HepG2 (cell line): Measurements from ENCODE around the gene THADA. TPM values are rescaled to one million over a fixed set of nuclear protein-coding genes. Genes with fewer than 3 reads are reported as not detected.

Source experiments
- ATF3 ChIP-seq: sonication (generic); formaldehyde crosslinking; IDR thresholded peaks from 2 replicates; pipeline ENCODE4 v1.4.0; 2020; ENCODE audit warnings: missing genetic modification reagents
- CSRNP1 ChIP-seq: sonication (generic); formaldehyde crosslinking; IDR thresholded peaks from 2 replicates; pipeline ENCODE4 v1.8.1; 2023; ENCODE audit warnings: mild to moderate bottlenecking, missing genetic modification reagents
- FOXC1 ChIP-seq: sonication (generic); formaldehyde crosslinking; IDR thresholded peaks from 2 replicates; pipeline ENCODE4 v1.8.0; 2022; ENCODE audit warnings: mild to moderate bottlenecking, missing genetic modification reagents, borderline replicate concordance
- FOXK2 ChIP-seq: fragments of 450-650 bp; IDR thresholded peaks from 2 replicates; pipeline ENCODE4 v1.6.1; 2016
- HDAC2 ChIP-seq: sonication (generic); formaldehyde crosslinking; IDR thresholded peaks from 2 replicates; pipeline ENCODE4 v1.4.0; 2020; ENCODE audit warnings: missing genetic modification reagents
- HNF4A ChIP-seq: sonication (generic); formaldehyde crosslinking; IDR thresholded peaks from 2 replicates; pipeline ENCODE4 v1.4.0; 2020; ENCODE audit warnings: missing genetic modification reagents
- LCORL ChIP-seq, 2 experiments: fragments of 450-650 bp in 1 of 2; sonication (generic) in 1 of 2; formaldehyde crosslinking in 1 of 2; IDR thresholded peaks; 2 replicates each; pipeline versions ENCODE4 v1.5.0 to v1.6.1; 2017 to 2020; ENCODE audit warnings: antibody characterized with exemption in 1 of 2, missing genetic modification reagents in 1 of 2
- PAX8 ChIP-seq: sonication (generic); formaldehyde crosslinking; IDR thresholded peaks from 2 replicates; pipeline ENCODE4 v1.8.0; 2022; ENCODE audit warnings: mild to moderate bottlenecking, missing genetic modification reagents, borderline replicate concordance
- PHF21A ChIP-seq: sonication (generic); formaldehyde crosslinking; IDR thresholded peaks from 2 replicates; pipeline ENCODE4 v1.5.0; 2020; ENCODE audit warnings: mild to moderate bottlenecking, missing genetic modification reagents
- PHF8 ChIP-seq: sonication (generic); formaldehyde crosslinking; IDR thresholded peaks from 2 replicates; pipeline ENCODE4 v1.5.0; 2020; ENCODE audit warnings: missing genetic modification reagents
- PREB ChIP-seq: sonication (generic); formaldehyde crosslinking; IDR thresholded peaks from 2 replicates; pipeline ENCODE4 v1.4.0; 2020; ENCODE audit warnings: missing genetic modification reagents
- RFXANK ChIP-seq: IDR thresholded peaks from 2 replicates; pipeline ENCODE4 v1.6.1; 2016
- TSC22D2 ChIP-seq: sonication (generic); formaldehyde crosslinking; IDR thresholded peaks from 2 replicates; pipeline ENCODE4 v1.5.1; 2020; ENCODE audit warnings: missing genetic modification reagents, mild to moderate bottlenecking, borderline replicate concordance
- ZBTB26 ChIP-seq: IDR thresholded peaks from 2 replicates; pipeline ENCODE4 v1.6.1; 2016; ENCODE audit warnings: missing compliant biosample characterization, missing genetic modification reagents, borderline replicate concordance
- ZMAT5 ChIP-seq: sonication (generic); formaldehyde crosslinking; IDR thresholded peaks from 2 replicates; pipeline ENCODE4 v1.5.0; 2020; ENCODE audit warnings: mild to moderate bottlenecking, low read depth, missing genetic modification reagents, borderline replicate concordance
- ZNF24 ChIP-seq: fragments of 450-650 bp; IDR thresholded peaks from 2 replicates; pipeline ENCODE4 v1.6.1; 2017; ENCODE audit warnings: antibody characterized with exemption, mild to moderate bottlenecking
- ZNF451 ChIP-seq: sonication (generic); formaldehyde crosslinking; IDR thresholded peaks from 2 replicates; pipeline ENCODE4 v1.5.0; 2020; ENCODE audit warnings: mild to moderate bottlenecking, missing genetic modification reagents
- ZNF496 ChIP-seq: sonication (generic); formaldehyde crosslinking; IDR thresholded peaks from 2 replicates; pipeline ENCODE4 v1.8.1; 2023; ENCODE audit warnings: mild to moderate bottlenecking, moderate library complexity, missing genetic modification reagents; ENCODE audit not compliant: insufficient replicate concordance
- ZNF512B ChIP-seq: sonication (generic); formaldehyde crosslinking; IDR thresholded peaks from 2 replicates; pipeline ENCODE4 v1.5.1; 2020; ENCODE audit warnings: missing genetic modification reagents, mild to moderate bottlenecking, borderline replicate concordance
- ZNF576 ChIP-seq: sonication (generic); formaldehyde crosslinking; IDR thresholded peaks from 2 replicates; pipeline ENCODE4 v1.4.0; 2020; ENCODE audit warnings: mild to moderate bottlenecking, missing genetic modification reagents
- ZNF605 ChIP-seq: sonication (generic); formaldehyde crosslinking; IDR thresholded peaks from 2 replicates; pipeline ENCODE4 v1.8.0; 2022; ENCODE audit warnings: mild to moderate bottlenecking, missing genetic modification reagents
- ZNF709 ChIP-seq: sonication (generic); formaldehyde crosslinking; IDR thresholded peaks from 2 replicates; pipeline ENCODE4 v1.5.0; 2020; ENCODE audit warnings: mild to moderate bottlenecking, missing genetic modification reagents
- polyA plus RNA-seq, 8 experiments: library from polyadenylated mRNA; depleted of rRNA in 3 of 8; stranded (reverse) in 7 of 8; unstranded in 1 of 8; fragments of >200 nt; fragmentation: Illumina TruSeq in 4 of 8; extraction: Trizol in 4 of 8; gene quantifications; 2 replicates each; pipeline versions ENCODE4 v1.2.1 to v1.2.3, GENCODE V29; 2011 to 2016; ENCODE audit warnings: low read depth in 4 of 8, missing spikeins in 1 of 8, mixed read lengths in 1 of 8; ENCODE audit not compliant: insufficient read depth in 1 of 8
- total RNA-seq, 5 experiments: library from RNA; depleted of rRNA; stranded (reverse); fragments of >200 nt; fragmentation: Illumina TruSeq; extraction: Trizol; gene quantifications; 2 replicates each; pipeline ENCODE4 v1.2.3, GENCODE V29; 2016; ENCODE audit warnings: low read depth in 1 of 5

Gene THADA
- total and polyA plus RNA-seq, 2 of the 13 experiments (the other 11 are each of a cell fraction or from before 2014, with no cell fraction given), result 12.7 to 21.7 TPM

- 0 out of 2 replicates have a peak, but pooled peaks have one; percentile 47 for TF ChIP-seq ZNF512B (CRISPR knock-in tag)
- no peak for TF ChIP-seq ATF3 (CRISPR knock-in tag)
- no peak for TF ChIP-seq ZMAT5 (CRISPR knock-in tag)
- TF ChIP-seq FOXK2, result peak; percentile 89
- no peak for TF ChIP-seq PAX8 (CRISPR knock-in tag)
- no peak for TF ChIP-seq PREB
- peak; percentile 53 for TF ChIP-seq ZBTB26
- TF ChIP-seq ZNF24, result no peak
- TF ChIP-seq TSC22D2 (CRISPR knock-in tag), result no peak; the same call in 1 of the 2 replicates
- TF ChIP-seq ZNF451, result no peak; the same call in none of the 2 replicates
- peak; percentile 98 for TF ChIP-seq HNF4A
- peak; percentile 72 for TF ChIP-seq PHF8 (CRISPR knock-in tag)
- TF ChIP-seq PHF21A (CRISPR knock-in tag), result peak; percentile 98
- TF ChIP-seq FOXC1, result no peak; the same call in none of the 2 replicates
- TF ChIP-seq ZNF709 (CRISPR knock-in tag), result peak; percentile 74
- no peak for TF ChIP-seq LCORL (IDR thresholded peaks at IDR 0.05)
- peak; percentile 92 for TF ChIP-seq LCORL (CRISPR knock-in tag; IDR thresholded peaks at IDR 0.05)
- TF ChIP-seq RFXANK, result no peak
- TF ChIP-seq ZNF605 (CRISPR knock-in tag), result peak; percentile 94
- TF ChIP-seq CSRNP1 (CRISPR knock-in tag), result peak; percentile 72
- TF ChIP-seq ZNF496 (CRISPR knock-in tag), result no peak
- peak; percentile 18; the same call in 1 of the 2 replicates for TF ChIP-seq ZNF576 (CRISPR knock-in tag)
- peak; percentile 98 for TF ChIP-seq HDAC2
Observed at GRCh38 chr2:43194121-43194869, 401.5 kb downstream of the THADA start (continued).
